ENCODE measurements around the gene JMJD6. TPM values are rescaled to one million over a fixed set of nuclear protein-coding genes. Genes with fewer than 3 reads are reported as not detected.

The JMJD6 gene
- total and polyA plus RNA-seq, 2 of the 8 experiments (the other 6 are each of a cell fraction or from before 2014, with no cell fraction given): 8.6 to 18.6 TPM

- TF ChIP-seq SIN3A (conservative IDR thresholded peaks at IDR 0.05 in 1 of 2, IDR thresholded peaks at IDR 0.05 in 1 of 2; ENCODE audit: low read depth in 1 of 2, low read length in 2 of 2) (no peak), EZH2 (IDR thresholded peaks at IDR 0.05; ENCODE audit: low read depth, low read length, severe bottlenecking) (no peak), FOSL1 (IDR thresholded peaks at IDR 0.05; ENCODE audit: insufficient read depth, low read depth, low read length) (no peak), SIX5 (IDR thresholded peaks at IDR 0.05; ENCODE audit: low read depth, low read length) (no peak), ZNF274 (IDR thresholded peaks at IDR 0.05; ENCODE audit: borderline replicate concordance, extremely low read depth, low read length) (no peak), RNF2 (IDR thresholded peaks at IDR 0.05; ENCODE audit: borderline replicate concordance, low read depth, low read length, missing control alignments, poor library complexity, severe bottlenecking) (no peak), RFX5 (IDR thresholded peaks at IDR 0.05; ENCODE audit: borderline replicate concordance, low read depth, low read length) (no peak)
- TF ChIP-seq, protein P1, sequence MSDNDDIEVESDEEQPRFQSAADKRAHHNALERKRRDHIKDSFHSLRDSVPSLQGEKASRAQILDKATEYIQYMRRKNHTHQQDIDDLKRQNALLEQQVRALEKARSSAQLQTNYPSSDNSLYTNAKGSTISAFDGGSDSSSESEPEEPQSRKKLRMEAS (IDR thresholded peaks at IDR 0.05): no peak
Measured at GRCh38 chr17:76690596-76691280, 35.7 kb downstream of the JMJD6 start (continued).

Data from H1 (cell line).